Lower lobe of right lung (tissue), 2 donors: ENCODE data around the gene MGAT4B. TPM values are rescaled to one million over a fixed set of nuclear protein-coding genes. Genes with fewer than 3 reads are reported as not detected.

ENCODE experiments used
- ATAC-seq, 2 donors: fragments of 200-7000 bp; cut with Tn5 transposase; one replicate each; pipeline ENCODE4 v1.9.1; 2020 to 2022; ENCODE audit warnings: mild to moderate bottlenecking in 2 of 2, moderate library complexity in 2 of 2
- DNase-seq: peaks from one replicate; pipeline ENCODE4 v3.0.0-alpha.2; 2020
- H3K27ac ChIP-seq: fragments of 200-600 bp; one replicate; pipeline ENCODE4 v1.8.0; 2022
- H3K27me3 ChIP-seq: fragments of 200-600 bp; one replicate; pipeline ENCODE4 v1.8.0; 2022; ENCODE audit warnings: low read depth
- H3K36me3 ChIP-seq: fragments of 200-600 bp; one replicate; pipeline ENCODE4 v1.8.0; 2022; ENCODE audit warnings: mild to moderate bottlenecking
- H3K4me1 ChIP-seq: fragments of 200-600 bp; one replicate; pipeline ENCODE4 v1.8.0; 2022
- H3K4me3 ChIP-seq: fragments of 200-600 bp; one replicate; pipeline ENCODE4 v1.8.0; 2022; ENCODE audit warnings: mild to moderate bottlenecking
- H3K9me3 ChIP-seq: fragments of 200-600 bp; one replicate; pipeline ENCODE4 v1.8.0; 2022
- CTCF ChIP-seq: fragments of 200-600 bp; IDR thresholded peaks from one replicate; pipeline ENCODE4 v1.8.0; 2022; ENCODE audit warnings: antibody characterized with exemption, mild to moderate bottlenecking
- intact Hi-C: fragments of 100-400 bp; cut with DNase I; formaldehyde crosslinking; loops from one replicate; pipeline ENCODE4 v1.11.0; 2022
- total RNA-seq: library from RNA; stranded (reverse); fragmentation: NEBNext Ultra II Directional; extraction: Animal tissue kit (Norgen Biotek cat#: 25700); gene quantifications from one replicate; pipeline ENCODE4 v1.2.1, GENCODE V29; 2021
- donor health status: DM: no; HTN: yes; CAD: no; lungs with severe emphysema.

The MGAT4B gene
- total RNA-seq, 1 donor from 2014 or later: 105 TPM

GRCh38 chr5:179763215-179763945, 43.3 kb downstream of the MGAT4B start:
- Histone ChIP-seq H3K4me1 (peaks cover 79% of the 10 kb centered on the region), H3K27me3 (no peaks in the 10 kb centered on the region), H3K36me3 (peaks cover 31% of the 10 kb centered on the region), H3K9me3 (no peaks in the 10 kb centered on the region), H3K27ac (no peak overlapping the region), H3K4me3 (no peak overlapping the region)
- DNase-seq: peak; percentile 60
- peak; percentile 76 to 87 for ATAC-seq
- TF ChIP-seq CTCF: peak; percentile 87
- intact Hi-C loops: no loop called here

DNA sequence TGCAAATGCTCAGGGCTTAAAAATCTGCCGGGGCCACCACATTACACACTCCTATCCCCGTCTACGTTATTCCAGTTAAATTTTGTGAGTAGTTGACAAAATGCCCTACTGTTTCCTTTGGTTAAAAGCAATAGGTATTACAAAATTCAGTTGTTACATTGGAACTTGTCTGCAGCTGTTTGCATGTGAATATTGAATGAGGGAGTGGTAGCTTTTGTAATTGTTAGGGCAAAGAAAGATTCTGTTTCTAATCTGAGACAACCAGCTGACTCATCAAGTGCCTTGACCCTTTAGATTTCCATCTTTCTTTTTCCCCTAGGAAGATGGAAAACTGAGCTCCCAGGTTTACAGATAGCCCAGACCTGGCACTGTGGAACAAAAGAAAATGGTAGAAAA, 43.9 kb downstream of the MGAT4B start:
- intact Hi-C loops: no loop called here
- H3K36me3 ChIP-seq: peaks cover 25% of the 10 kb centered on the region
- ATAC-seq (no peak), DNase-seq (no peak)
- H3K9me3 ChIP-seq: no peaks in the 10 kb centered on the region
- H3K4me1 ChIP-seq: peaks cover 85% of the 10 kb centered on the region
- no peak overlapping the region for H3K4me3 ChIP-seq
- H3K27ac ChIP-seq: no peak overlapping the region
- no peaks in the 10 kb centered on the region for H3K27me3 ChIP-seq
- TF ChIP-seq CTCF: no peak

- ATAC-seq (peak; percentile 23 to 26), DNase-seq (no peak)
- intact Hi-C loops: no loop called here
- Histone ChIP-seq H3K36me3 (peaks cover 21% of the 10 kb centered on the region), H3K4me1 (peaks cover 91% of the 10 kb centered on the region), H3K4me3 (no peak overlapping the region), H3K27me3 (no peaks in the 10 kb centered on the region), H3K9me3 (no peaks in the 10 kb centered on the region), H3K27ac (no peak overlapping the region)
- no peak for TF ChIP-seq CTCF
Observed at GRCh38 chr5:179762079-179762780, 44.4 kb downstream of the MGAT4B start.

GRCh38 chr5:179759581-179760551, 46.8 kb downstream of the MGAT4B start:
- Histone ChIP-seq H3K36me3 (no peaks in the 10 kb centered on the region), H3K4me3 (no peak overlapping the region), H3K4me1 (peaks cover 79% of the 10 kb centered on the region), H3K9me3 (no peaks in the 10 kb centered on the region), H3K27me3 (no peaks in the 10 kb centered on the region), H3K27ac (peak overlapping the region; percentile 6)
- DNase-seq (peak; percentile 38), ATAC-seq (no peak)
- no peak for TF ChIP-seq CTCF
- intact Hi-C loops: no loop called here

- Histone ChIP-seq H3K9me3 (no peaks in the 10 kb centered on the region), H3K27me3 (no peaks in the 10 kb centered on the region), H3K27ac (no peak overlapping the region)
Observed at GRCh38 chr5:179758955-179759354, 47.7 kb downstream of the MGAT4B start.

More at GRCh38 chr5:179758955-179759354, 47.7 kb downstream of the MGAT4B start:
- intact Hi-C loops: no loop called here
- ATAC-seq: no peak
- no peak for TF ChIP-seq CTCF
- H3K4me3 ChIP-seq: no peak overlapping the region
- H3K36me3 ChIP-seq: no peaks in the 10 kb centered on the region
- peaks cover 79% of the 10 kb centered on the region for H3K4me1 ChIP-seq
- DNase-seq: peak; percentile 22
